Thymus (tissue), 11 donors: ENCODE results near the gene PLAAT2. TPM values are rescaled to one million over a fixed set of nuclear protein-coding genes. Genes with fewer than 3 reads are reported as not detected.
A peak's percentile ranks its signal among the peaks of the same experiment; 100 is the strongest.
"Not testable (repeated sequence)": the region's sequence is repeated elsewhere in the genome, so short reads cannot be mapped to it uniquely, and the experiment has no call there.

Source experiments
- DNase-seq, 9 donors: peaks; one replicate each; pipeline ENCODE4 v3.0.0-alpha.2; 2013; ENCODE audit warnings: low spot score in 9 of 9, low read depth in 6 of 9, missing footprints in 1 of 9
- H3K27ac ChIP-seq, 2 donors: one replicate each; pipeline ENCODE4 v1.5.1; 2013; ENCODE audit warnings: control low read depth in 1 of 2, low read depth in 1 of 2, low read length in 1 of 2, mild to moderate bottlenecking in 1 of 2, moderate library complexity in 1 of 2
- H3K27me3 ChIP-seq, 2 donors: one replicate each; pipeline ENCODE4 v1.5.1; 2013; ENCODE audit warnings: low read length in 1 of 2; ENCODE audit not compliant: control insufficient read depth in 2 of 2, insufficient read depth in 1 of 2
- H3K36me3 ChIP-seq, 2 donors: one replicate each; pipeline ENCODE4 v1.5.1; 2013; ENCODE audit warnings: low read length in 1 of 2, mild to moderate bottlenecking in 1 of 2, moderate library complexity in 1 of 2; ENCODE audit not compliant: control insufficient read depth in 2 of 2, insufficient read depth in 2 of 2
- H3K4me1 ChIP-seq, 2 donors: one replicate each; pipeline ENCODE4 v1.5.1; 2013; ENCODE audit warnings: low read length in 2 of 2; ENCODE audit not compliant: control insufficient read depth in 2 of 2, insufficient read depth in 2 of 2
- H3K4me3 ChIP-seq, 2 donors: one replicate each; pipeline ENCODE4 v1.5.1; 2013; ENCODE audit warnings: low read length in 2 of 2, control low read depth in 1 of 2, mild to moderate bottlenecking in 1 of 2
- H3K9me3 ChIP-seq, 2 donors: one replicate each; pipeline ENCODE4 v1.5.1; 2013; ENCODE audit warnings: low read length in 1 of 2, mild to moderate bottlenecking in 1 of 2; ENCODE audit not compliant: control insufficient read depth in 2 of 2, insufficient read depth in 1 of 2
- WGBS: extraction: QIAGEN DNeasy Blood & Tissue Kit; methylation state at CpG from one replicate; pipeline ENCODE4 v1.1.7; 2013; 5-methylcytosine and 5-hydroxymethylcytosine counted together
- polyA plus RNA-seq: library from polyadenylated mRNA; stranded (reverse); fragments of 200-250 nt; gene quantifications from one replicate; pipeline ENCODE4 v1.2.3, GENCODE V29; 2013
- total RNA-seq: library from RNA; stranded (reverse); fragments of 120-200 nt; gene quantifications from one replicate; pipeline ENCODE4 v1.2.4, GENCODE V29; 2013
- donor health status: healthy.

The PLAAT2 gene
- total and polyA plus RNA-seq, 2 donors, result 0.19 to 1.8 TPM

GRCh38 chr11:63537293-63538101, 25.7 kb downstream of the PLAAT2 start:
- DNase-seq, result peak in 1 of 9 donors; percentile 37
- no peaks in the 10 kb centered on the region for H3K27me3 ChIP-seq
- 31% methylated on average over 8 of the region's 8 CpGs for WGBS

GRCh38 chr11:63536669-63537292, 26.4 kb downstream of the PLAAT2 start, which contains the start of gene PLAAT4:
PLAAT4 (plus strand) TSS chr11:63536808; CDS start chr11:63536869, 61 bp downstream.
- peak in 2 of 9 donors; percentile 56 to 77 for DNase-seq
- Histone ChIP-seq H3K4me1 (peaks cover 12 to 32% of the 10 kb centered on the region in 2 donors), H3K9me3 (no peaks in the 10 kb centered on the region), H3K4me3 (peak within 1 kb of the TSS; percentile 52 to 54), H3K27ac (peak within 1 kb of the TSS; percentile 82 to 84), H3K27me3 (no peaks in the 10 kb centered on the region), H3K36me3 (peaks cover 0 to 2% of the 10 kb centered on the region in 2 donors)
- WGBS, result 22% methylated on average over 10 of the region's 10 CpGs

More at GRCh38 chr11:63537293-63538101, 25.7 kb downstream of the PLAAT2 start:
- Histone ChIP-seq H3K4me3 (peak overlapping the region; percentile 52 to 54), H3K36me3 (peaks cover 0 to 2% of the 10 kb centered on the region in 2 donors), H3K27ac (peak overlapping the region; percentile 82 to 84), H3K4me1 (peaks cover 12 to 32% of the 10 kb centered on the region in 2 donors), H3K9me3 (no peaks in the 10 kb centered on the region)

- 97% methylated on average over 1 of the region's 1 CpG for WGBS
- no peak overlapping the region for H3K4me3 ChIP-seq
- H3K27me3 ChIP-seq, result no peaks in the 10 kb centered on the region
- H3K4me1 ChIP-seq, result peaks cover 14 to 38% of the 10 kb centered on the region in 2 donors
- no peak for DNase-seq
- no peaks in the 10 kb centered on the region for H3K9me3 ChIP-seq
- peaks cover 0 to 2% of the 10 kb centered on the region in 2 donors for H3K36me3 ChIP-seq
- H3K27ac ChIP-seq, result no peak overlapping the region
Observed at GRCh38 chr11:63535734-63536133, 27.4 kb downstream of the PLAAT2 start.

- DNase-seq, result no peak
- Histone ChIP-seq H3K4me1 (peaks cover 14 to 38% of the 10 kb centered on the region in 2 donors), H3K27ac (no peak overlapping the region)
Observed at GRCh38 chr11:63534895-63535461, 28.2 kb downstream of the PLAAT2 start.

GRCh38 chr11:63534076-63534475, 29.1 kb downstream of the PLAAT2 start:
- Histone ChIP-seq H3K27ac (no peak overlapping the region), H3K27me3 (no peaks in the 10 kb centered on the region), H3K9me3 (no peaks in the 10 kb centered on the region), H3K36me3 (peaks cover 0 to under 1% of the 10 kb centered on the region in 2 donors), H3K4me1 (peaks cover 14 to 38% of the 10 kb centered on the region in 2 donors), H3K4me3 (no peak overlapping the region)
- DNase-seq, result no peak
- 49% methylated on average over 3 of the region's 3 CpGs for WGBS

More at GRCh38 chr11:63534895-63535461, 28.2 kb downstream of the PLAAT2 start:
- WGBS, result 91% methylated on average over 5 of the region's 5 CpGs
- Histone ChIP-seq H3K9me3 (no peaks in the 10 kb centered on the region), H3K4me3 (no peak overlapping the region), H3K27me3 (no peaks in the 10 kb centered on the region), H3K36me3 (peaks cover 0 to 2% of the 10 kb centered on the region in 2 donors)

- DNase-seq, result no peak
- Histone ChIP-seq H3K27ac (no peak overlapping the region), H3K4me1 (peaks cover 11 to 30% of the 10 kb centered on the region in 2 donors), H3K4me3 (no peak overlapping the region), H3K36me3 (no peaks in the 10 kb centered on the region), H3K27me3 (no peaks in the 10 kb centered on the region), H3K9me3 (no peaks in the 10 kb centered on the region)
- WGBS, result 97% methylated on average over 4 of the region's 4 CpGs
Observed at GRCh38 chr11:63532799-63533475, 30.2 kb downstream of the PLAAT2 start.

GRCh38 chr11:63532117-63532516, 31.1 kb downstream of the PLAAT2 start:
- H3K4me3 ChIP-seq, result no peak overlapping the region
- DNase-seq, result no peak
- no peaks in the 10 kb centered on the region for H3K36me3 ChIP-seq
- H3K4me1 ChIP-seq, result peaks cover 5 to 22% of the 10 kb centered on the region in 2 donors
- H3K27me3 ChIP-seq, result no peaks in the 10 kb centered on the region
- H3K27ac ChIP-seq, result no peak overlapping the region
- H3K9me3 ChIP-seq, result no peaks in the 10 kb centered on the region
- 82% methylated on average over 2 of the region's 2 CpGs for WGBS

- peak in 1 of 9 donors; percentile 71 for DNase-seq
- not testable (repeated sequence) for H3K36me3 ChIP-seq, H3K27me3 ChIP-seq, H3K4me3 ChIP-seq, H3K9me3 ChIP-seq, H3K27ac ChIP-seq
- WGBS, result 68% methylated on average over 4 of the region's 6 CpGs
- peaks cover 3 to 15% of the 10 kb centered on the region in 2 donors for H3K4me1 ChIP-seq
Observed at GRCh38 chr11:63531074-63531792, 31.9 kb downstream of the PLAAT2 start.
